ENCODE data around the gene TCF12. TPM values are rescaled to one million over a fixed set of nuclear protein-coding genes. Genes with fewer than 3 reads are reported as not detected.

TCF12 gene
- total and polyA plus RNA-seq, 2 of the 8 experiments (the other 6 are each of a cell fraction or from before 2014, with no cell fraction given): 85.8 to 101 TPM

GRCh38 chr15:56984681-56985481 is 66.4 kb downstream of the TCF12 start:
- no peak for DNase-seq (ENCODE audit: low read depth in 1 of 2, low spot score in 2 of 2)
- H3K9ac ChIP-seq (replicated peaks in 1 of 4; ENCODE audit: extremely low read depth in 1 of 4, low read depth in 3 of 4, low read length in 3 of 4): no peak overlapping the region
- H2AFZ ChIP-seq (ENCODE audit: low read length): no peak overlapping the region
- H3K27me3 ChIP-seq (replicated peaks in 1 of 4; ENCODE audit: control insufficient read depth in 3 of 4, extremely low read depth in 1 of 4, insufficient read depth in 3 of 4, low read length in 3 of 4): no peaks in the 10 kb centered on the region
- no peak overlapping the region for H2BK5ac ChIP-seq (ENCODE audit: low read depth, low read length)
- H3K56ac ChIP-seq (replicated peaks; ENCODE audit: insufficient read length, low read depth, low read length): no peak overlapping the region
- no peak overlapping the region for H3K14ac ChIP-seq (ENCODE audit: insufficient read length)
- 83% methylated on average over 3 of the region's 3 CpGs; no CpG with 5 or more reads in 1 of the 2 experiments for WGBS, 2 experiments (ENCODE audit: extremely low coverage in 1 of 2, insufficient coverage in 1 of 2, insufficient read length in 1 of 2, insufficient replicate concordance in 2 of 2, low coverage in 1 of 2, low lambda C conversion rate in 2 of 2, missing lambda C conversion rate in 1 of 2)
- H4K8ac ChIP-seq (ENCODE audit: extremely low read depth, insufficient read depth, low read length): no peak overlapping the region
- no peak overlapping the region for H2BK120ac ChIP-seq (replicated peaks; ENCODE audit: low read depth, low read length)
- no peak overlapping the region for H3K4ac ChIP-seq (replicated peaks; ENCODE audit: insufficient read length, low read depth, low read length)
- H3K23me2 ChIP-seq (ENCODE audit: low read depth, low read length): no peaks in the 10 kb centered on the region; the same call in 1 of the 2 replicates
- no peak for FAIRE-seq
- no peak overlapping the region for H3K4me2 ChIP-seq (ENCODE audit: insufficient read depth in 1 of 2, low read depth in 2 of 2, low read length in 2 of 2)
- no peak overlapping the region for H2AK5ac ChIP-seq (ENCODE audit: low read depth, low read length)
- H3K27ac ChIP-seq (ENCODE audit: low read depth, low read length): no peak overlapping the region
- peaks cover 4 to 8% of the 10 kb centered on the region in 2 experiments for H4K20me1 ChIP-seq (replicated peaks in 1 of 2; ENCODE audit: control insufficient read depth in 1 of 2, insufficient read depth in 2 of 2, low read length in 2 of 2)
- H2BK20ac ChIP-seq (ENCODE audit: low read length): no peak overlapping the region
- no peaks in the 10 kb centered on the region for H3K9me3 ChIP-seq (ENCODE audit: insufficient read depth in 2 of 2, low read depth in 1 of 2, low read length in 1 of 2)
- no peak overlapping the region for H2BK15ac ChIP-seq (ENCODE audit: low read length)
- no peak overlapping the region for H3K23ac ChIP-seq (ENCODE audit: insufficient read length)
- H3K4me3 ChIP-seq (ENCODE audit: extremely low read depth in 1 of 4, insufficient read depth in 2 of 4, low read depth in 3 of 4, low read length in 4 of 4): no peak overlapping the region
- H3K79me2 ChIP-seq (ENCODE audit: control insufficient read depth in 1 of 2, insufficient read depth in 2 of 2, low read length in 2 of 2): peaks cover 0 to 97% of the 10 kb centered on the region in 2 experiments; a peak in 2 of 4 replicates
- no peaks in the 10 kb centered on the region; the same call in 1 of the 2 replicates for H3K79me1 ChIP-seq (ENCODE audit: low read depth, low read length)
- ChIA-PET POLR2A (ENCODE audit: partially characterized antibody) (no interaction called here), CTCF (ENCODE audit: partially characterized antibody) (no interaction called here)
- H3K4me1 ChIP-seq (replicated peaks in 1 of 4; ENCODE audit: control insufficient read depth in 3 of 4, insufficient read depth in 4 of 4, low read length in 3 of 4): no peaks in the 10 kb centered on the region; a peak in 2 of 7 replicates
- H2BK12ac ChIP-seq (ENCODE audit: low read depth, low read length): no peak overlapping the region
- no peak overlapping the region for H3K18ac ChIP-seq (ENCODE audit: extremely low read depth, low read length)
- H4K5ac ChIP-seq (ENCODE audit: insufficient read length, low read depth, low read length): no peak overlapping the region
- TF ChIP-seq POLR2A (IDR thresholded peaks at IDR 0.05; ENCODE audit: control extremely low read depth in 1 of 2, low read depth in 2 of 2, low read length in 2 of 2) (no peak), CTBP2 (IDR thresholded peaks at IDR 0.05; ENCODE audit: borderline replicate concordance, insufficient read depth, insufficient read length, low read length) (no peak), GTF2F1 (IDR thresholded peaks at IDR 0.05; ENCODE audit: borderline replicate concordance, low read depth, low read length) (no peak), TCF12 (IDR thresholded peaks at IDR 0.05; ENCODE audit: low read depth, low read length) (no peak)
- no peak overlapping the region for H4K91ac ChIP-seq (replicated peaks; ENCODE audit: insufficient read length, low read length)
- H3K36me3 ChIP-seq (ENCODE audit: control insufficient read depth in 2 of 4, insufficient read depth in 4 of 4, low read length in 3 of 4): no peaks in the 10 kb centered on the region
